ENCODE measurements around the gene DBT. TPM values are rescaled to one million over a fixed set of nuclear protein-coding genes. Genes with fewer than 3 reads are reported as not detected.
A peak's percentile ranks its signal among the peaks of the same experiment; 100 is the strongest.

The DBT gene
- total and polyA plus RNA-seq, 3 donors from 2014 or later = 5.9 to 6.4 (median 6.1) TPM

- TF ChIP-seq CTCF (IDR thresholded peaks at IDR 0.05) (no peak), POLR2A (IDR thresholded peaks at IDR 0.05) (no peak)
- Histone ChIP-seq H3K36me3 (ENCODE audit: low read depth, missing control alignments) (no peaks in the 10 kb centered on the region), H3K27ac (no peak overlapping the region), H3K9me3 (no peaks in the 10 kb centered on the region), H3K4me1 (peaks cover 7% of the 10 kb centered on the region), H3K4me3 (no peak overlapping the region), H3K27me3 (no peaks in the 10 kb centered on the region)
- intact Hi-C loops (cut with DNase I; ENCODE audit: low total_unique reads) = no loop called here
- DNase-seq = no peak
- 86 to 88% methylated on average over 4 of the region's 4 CpGs for WGBS, 2 donors
These were observed 3.3 kb upstream of the DBT start for GRCh38 chr1:100252901-100253300.

- Histone ChIP-seq H3K4me1 (peaks cover 7% of the 10 kb centered on the region), H3K9me3 (no peaks in the 10 kb centered on the region), H3K27ac (no peak overlapping the region), H3K27me3 (no peaks in the 10 kb centered on the region), H3K4me3 (no peak overlapping the region), H3K36me3 (ENCODE audit: low read depth, missing control alignments) (no peaks in the 10 kb centered on the region)
- 84 to 94% methylated on average over 3 of the region's 3 CpGs for WGBS, 2 donors
- intact Hi-C loops (cut with DNase I; ENCODE audit: low total_unique reads) = no loop called here
- DNase-seq = no peak
- TF ChIP-seq POLR2A (IDR thresholded peaks at IDR 0.05) (no peak), CTCF (IDR thresholded peaks at IDR 0.05) (no peak)
These were observed 1.2 kb upstream of the DBT start for GRCh38 chr1:100250807-100251206.

- peaks cover 7% of the 10 kb centered on the region for H3K4me1 ChIP-seq
- H3K4me3 ChIP-seq = peak overlapping the region; percentile 74 to 83
- DNase-seq = no peak
- H3K27me3 ChIP-seq = no peaks in the 10 kb centered on the region
- no peaks in the 10 kb centered on the region for H3K36me3 ChIP-seq (ENCODE audit: low read depth, missing control alignments)
- WGBS, 2 donors = 0% methylated on average over 1 of the region's 1 CpG
- H3K9me3 ChIP-seq = no peaks in the 10 kb centered on the region
- intact Hi-C loops (cut with DNase I; ENCODE audit: low total_unique reads) = no loop called here
- TF ChIP-seq CTCF (IDR thresholded peaks at IDR 0.05) (no peak), POLR2A (IDR thresholded peaks at IDR 0.05) (no peak)
- H3K27ac ChIP-seq = peak overlapping the region; percentile 51 to 86
These were observed 630 bp upstream of the DBT start for GRCh38 chr1:100250264-100250663.

- 1% methylated on average over 12 of the region's 12 CpGs for WGBS, 2 donors
- Histone ChIP-seq H3K27ac (peak overlapping the region; percentile 69 to 86), H3K27me3 (no peaks in the 10 kb centered on the region), H3K4me1 (peaks cover 7% of the 10 kb centered on the region), H3K9me3 (no peaks in the 10 kb centered on the region), H3K4me3 (peak overlapping the region; percentile 74 to 83), H3K36me3 (ENCODE audit: low read depth, missing control alignments) (no peaks in the 10 kb centered on the region)
- intact Hi-C loops (cut with DNase I; ENCODE audit: low total_unique reads) = no loop called here
- no peak for DNase-seq
- TF ChIP-seq POLR2A (IDR thresholded peaks at IDR 0.05) (no peak), CTCF (IDR thresholded peaks at IDR 0.05) (no peak)
These were observed 488 bp downstream of the DBT start for GRCh38 chr1:100249155-100249536.

GRCh38 chr1:100246738-100247137, 2.9 kb downstream of the DBT start:
- Histone ChIP-seq H3K27ac (no peak overlapping the region), H3K4me1 (peaks cover 7% of the 10 kb centered on the region), H3K4me3 (no peak overlapping the region), H3K27me3 (no peaks in the 10 kb centered on the region), H3K9me3 (no peaks in the 10 kb centered on the region), H3K36me3 (ENCODE audit: low read depth, missing control alignments) (no peaks in the 10 kb centered on the region)
- TF ChIP-seq CTCF (IDR thresholded peaks at IDR 0.05) (no peak), POLR2A (IDR thresholded peaks at IDR 0.05) (no peak)
- WGBS, 2 donors = 74 to 85% methylated on average over 4 of the region's 4 CpGs
- intact Hi-C loops (cut with DNase I; ENCODE audit: low total_unique reads) = no loop called here
- DNase-seq = no peak

All from testis (tissue), 3 donors.